GM19025 (cell line): ENCODE measurements around the gene PDIA6.

Source experiments
- ATAC-seq: cut with Tn5 transposase; IDR thresholded peaks from one replicate; pipeline ENCODE4 v1.9.1; 2021; ENCODE audit warnings: mild to moderate bottlenecking, low read depth, moderate library complexity; ENCODE audit not compliant: unreplicated experiment

The PDIA6 gene

DNA sequence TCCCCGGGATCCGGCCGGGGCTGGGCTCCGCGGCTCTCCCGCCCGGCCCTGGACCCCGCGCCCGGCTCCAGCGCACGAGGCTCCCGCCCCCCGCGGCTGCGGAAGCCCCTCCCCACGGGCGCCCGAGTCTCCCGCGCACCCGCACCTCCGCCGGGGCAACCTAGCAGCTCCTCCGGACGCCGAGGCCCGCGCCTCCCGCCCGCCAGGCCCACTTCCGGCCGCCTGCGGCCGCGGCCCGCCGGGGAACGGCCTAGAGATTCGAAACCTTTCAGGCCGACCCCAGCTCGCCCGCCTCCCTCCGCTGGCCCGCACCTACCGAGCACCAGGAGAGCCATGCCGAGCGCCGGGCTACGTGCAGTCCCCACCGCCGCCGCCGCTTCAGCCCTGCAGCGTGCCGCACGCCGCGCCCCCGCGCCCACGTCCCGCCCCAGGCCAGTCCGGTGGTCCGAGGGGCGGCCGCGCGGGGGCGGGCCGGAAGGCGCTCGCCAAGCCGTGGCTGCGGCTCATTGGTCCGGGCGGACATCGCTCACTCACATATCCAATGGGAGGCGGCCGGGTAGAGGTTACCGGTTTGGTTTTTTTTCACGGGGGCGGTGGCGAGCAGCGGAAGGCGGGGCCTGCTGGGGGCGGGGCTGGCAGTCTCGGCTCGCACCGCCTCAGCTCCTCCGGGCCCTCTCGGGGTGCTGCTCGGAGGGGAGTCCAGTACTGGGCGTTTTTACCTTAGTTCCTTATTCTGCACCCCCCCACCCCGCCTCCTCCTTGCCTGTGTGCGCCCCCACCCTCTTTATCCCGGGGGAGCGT lies at the start of gene PDIA6:
Gene PDIA6, minus strand, starts transcription at position 424 of the 801 bp plus-strand sequence. Its CDS starts 89 bp downstream, at position 335.
- ATAC-seq, result peak; percentile 87

GRCh38 chr2:10862330-10862729 lies 49.7 kb upstream of the PDIA6 start:
- no peak for ATAC-seq

DNA sequence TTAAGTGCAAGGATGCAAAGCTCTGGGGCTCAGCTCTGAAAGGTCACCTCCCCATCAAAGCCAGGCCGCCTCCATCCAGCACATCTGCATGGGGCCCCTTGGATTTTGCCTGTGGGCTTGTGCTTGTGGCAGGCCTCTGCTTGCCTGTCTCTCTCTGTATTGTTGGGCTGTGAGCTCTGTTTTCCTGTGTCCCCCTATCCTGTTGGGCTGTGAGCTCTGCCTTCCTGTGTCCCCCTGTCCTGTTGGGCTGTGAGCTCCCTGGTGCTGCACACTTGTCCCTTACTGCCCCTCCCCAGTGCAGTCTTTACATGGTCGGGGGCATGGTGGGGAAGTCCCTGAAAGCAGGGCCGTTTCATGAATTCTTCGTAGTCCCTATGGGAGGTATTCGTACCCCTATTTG lies 49.2 kb upstream of the PDIA6 start:
- ATAC-seq, result no peak

DNA sequence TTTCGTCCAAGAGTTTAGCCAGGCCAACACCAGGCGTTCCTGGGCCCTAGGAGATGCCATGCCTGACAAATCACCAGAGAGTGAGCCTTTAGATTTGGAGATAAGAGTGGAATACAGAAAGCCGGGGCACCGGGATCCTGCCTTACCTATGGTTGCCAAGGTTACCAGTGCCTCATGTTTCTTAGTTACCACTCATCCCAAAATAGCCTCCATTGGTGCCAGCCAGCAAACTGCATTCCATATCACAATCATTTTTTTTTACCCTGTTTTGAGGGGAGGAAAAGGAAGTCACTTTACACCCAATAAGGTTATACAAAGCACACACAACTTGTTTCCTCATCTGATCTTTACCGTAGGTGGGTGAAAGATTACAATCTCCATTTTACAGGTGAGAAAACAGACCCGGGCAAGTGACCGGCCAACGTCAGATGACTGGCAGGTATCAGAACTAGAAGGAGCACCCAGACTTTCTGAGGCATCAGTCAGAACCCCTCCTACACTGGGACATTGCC lies 48.3 kb upstream of the PDIA6 start:
- ATAC-seq, result no peak

DNA sequence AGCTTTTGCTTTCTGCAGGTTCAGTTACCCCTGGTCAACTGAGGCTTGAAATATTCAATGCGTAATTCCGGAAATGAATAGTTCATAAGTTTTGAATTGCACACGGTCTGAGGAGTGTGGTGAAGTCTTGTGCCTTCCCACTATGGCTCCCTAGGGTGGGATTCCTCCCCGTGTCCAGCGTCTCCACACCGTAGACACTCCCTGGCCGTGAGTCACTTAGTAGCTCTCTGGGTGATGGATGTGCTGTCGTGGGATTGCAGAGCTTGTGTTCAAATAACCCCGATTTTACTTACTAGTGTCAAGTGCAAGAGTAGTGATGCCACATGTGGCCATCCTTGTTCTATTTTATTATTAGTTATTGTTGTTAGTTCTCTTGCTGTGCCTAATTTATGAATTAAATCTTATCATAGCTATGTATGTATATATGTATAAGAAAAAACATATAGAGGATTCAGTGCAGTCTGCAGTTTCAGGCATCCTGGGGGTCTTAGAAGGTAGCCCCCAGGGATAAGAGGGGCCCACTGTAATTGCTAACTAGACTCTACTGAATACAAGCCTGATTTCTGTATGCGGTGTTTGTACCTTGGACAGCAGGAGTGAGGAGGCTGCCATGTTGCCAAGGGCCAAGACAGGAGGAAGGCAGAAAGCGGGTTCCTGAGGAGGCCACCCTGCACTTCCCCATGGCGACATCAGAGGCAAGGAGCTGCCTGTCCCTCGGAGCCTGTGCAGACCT lies 47.7 kb upstream of the PDIA6 start:
- ATAC-seq, result no peak

DNA sequence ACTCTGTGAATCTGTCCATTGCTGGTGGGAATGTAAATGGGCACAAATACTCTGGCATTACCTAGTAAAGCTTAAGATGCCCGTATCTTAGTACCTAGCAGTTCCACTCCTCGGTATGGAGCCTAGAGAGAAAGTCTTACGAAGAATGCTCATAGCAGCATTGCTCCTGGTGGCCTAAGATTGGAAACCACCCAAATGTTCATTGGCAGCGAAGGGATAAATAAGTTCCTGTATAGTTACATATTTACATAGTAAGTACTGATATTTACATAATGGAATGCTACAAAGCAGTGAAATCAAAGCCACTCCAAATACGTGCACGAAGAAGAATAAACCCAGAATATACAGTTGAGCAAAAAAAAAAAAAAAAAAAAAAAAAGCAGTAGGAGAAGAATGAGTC lies 46.7 kb upstream of the PDIA6 start:
- no peak for ATAC-seq

GRCh38 chr2:10848541-10848940 lies 36.0 kb upstream of the PDIA6 start:
- no peak for ATAC-seq

GRCh38 chr2:10847008-10847407 lies 34.4 kb upstream of the PDIA6 start:
- ATAC-seq, result no peak

DNA sequence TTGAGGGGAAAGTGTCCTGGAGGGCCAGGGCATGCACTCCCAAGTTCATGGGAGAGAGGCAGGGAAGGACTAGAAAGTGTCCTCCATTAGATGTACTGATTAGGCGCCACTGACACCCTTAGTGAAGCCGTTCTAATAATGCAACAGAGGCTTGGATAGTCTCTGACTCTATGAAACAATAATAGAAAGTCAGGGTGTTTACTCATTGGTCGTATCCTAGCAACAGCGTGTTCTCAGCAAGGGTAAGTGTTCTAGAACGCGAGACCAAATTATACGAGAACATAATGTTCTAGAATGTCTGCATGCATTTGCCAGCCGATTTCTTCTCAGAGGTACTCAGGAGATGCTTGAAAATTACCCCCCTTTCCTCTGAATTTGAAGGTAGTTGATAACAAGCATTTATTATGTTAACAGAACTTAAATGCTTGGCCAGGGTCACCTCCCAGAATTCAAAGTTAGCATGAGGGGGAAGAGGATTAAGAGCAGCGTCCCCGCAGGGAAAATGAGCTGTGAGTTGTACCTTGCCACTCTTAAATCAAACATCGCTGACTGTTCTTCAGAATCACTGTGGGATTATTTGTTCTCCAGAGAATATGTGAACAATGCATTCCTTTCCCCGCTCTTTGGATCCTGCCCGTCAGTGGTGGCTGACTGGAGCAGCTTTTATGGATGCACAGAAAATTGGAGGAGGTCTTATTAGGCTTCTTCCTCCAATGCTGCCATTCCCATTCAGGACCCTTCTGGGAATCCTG lies 33.7 kb upstream of the PDIA6 start:
- no peak for ATAC-seq

DNA sequence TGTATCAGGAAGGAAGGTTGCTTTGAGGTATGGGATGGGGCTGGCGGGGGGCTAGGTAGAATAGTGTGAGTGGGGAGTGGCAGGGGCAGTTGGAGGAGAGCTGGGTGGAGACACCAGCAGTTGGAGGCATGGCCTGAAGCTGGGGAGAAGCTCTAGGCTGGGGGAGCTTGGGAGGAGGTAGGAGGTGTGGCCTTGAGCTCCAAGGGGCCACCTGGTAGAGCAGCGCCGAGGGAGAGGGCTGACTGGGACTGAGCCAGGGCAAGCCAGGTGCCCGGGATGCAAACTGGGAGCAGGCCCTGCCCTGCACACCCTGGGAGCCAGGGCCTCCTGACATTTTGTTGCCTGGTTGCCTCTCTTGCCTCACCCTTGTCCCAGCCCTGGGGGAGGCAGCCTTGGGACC lies 33.1 kb upstream of the PDIA6 start:
- ATAC-seq, result no peak

GRCh38 chr2:10844097-10844496 lies 31.5 kb upstream of the PDIA6 start:
- no peak for ATAC-seq

- no peak for ATAC-seq
Observed at GRCh38 chr2:10842506-10842905, 29.9 kb upstream of the PDIA6 start.

DNA sequence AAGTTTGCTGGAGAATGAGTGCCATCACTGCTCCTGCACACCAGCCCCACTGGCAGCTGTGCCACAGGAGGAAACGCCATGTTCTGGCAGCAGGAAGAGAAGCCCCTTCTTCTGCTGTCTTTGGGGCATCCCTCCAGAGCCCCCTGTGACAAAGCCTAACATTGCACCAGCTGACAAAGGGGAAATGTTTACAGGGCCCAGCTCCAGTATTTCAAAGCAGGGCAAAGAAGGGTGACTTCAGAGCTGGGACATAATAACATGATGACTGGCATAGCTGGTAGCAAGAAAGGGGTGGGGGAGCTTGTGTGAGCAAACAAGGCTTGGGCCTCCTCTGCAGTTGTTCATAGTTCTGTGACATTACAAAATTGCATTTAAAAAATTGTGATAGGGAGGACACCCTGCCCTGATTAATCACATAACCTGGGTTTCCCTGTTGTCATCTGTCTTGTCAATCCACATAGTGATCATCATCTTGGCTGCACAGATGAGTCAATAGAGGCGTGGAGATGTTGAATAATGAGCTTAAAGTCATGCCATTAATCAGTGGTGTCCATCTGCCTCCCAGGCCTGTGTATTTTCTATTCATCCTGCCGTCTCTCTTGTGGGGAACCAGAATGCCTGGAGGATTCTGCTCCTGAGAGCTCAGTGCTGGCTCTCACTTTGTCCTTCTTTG lies 29.1 kb upstream of the PDIA6 start:
- ATAC-seq, result no peak

DNA sequence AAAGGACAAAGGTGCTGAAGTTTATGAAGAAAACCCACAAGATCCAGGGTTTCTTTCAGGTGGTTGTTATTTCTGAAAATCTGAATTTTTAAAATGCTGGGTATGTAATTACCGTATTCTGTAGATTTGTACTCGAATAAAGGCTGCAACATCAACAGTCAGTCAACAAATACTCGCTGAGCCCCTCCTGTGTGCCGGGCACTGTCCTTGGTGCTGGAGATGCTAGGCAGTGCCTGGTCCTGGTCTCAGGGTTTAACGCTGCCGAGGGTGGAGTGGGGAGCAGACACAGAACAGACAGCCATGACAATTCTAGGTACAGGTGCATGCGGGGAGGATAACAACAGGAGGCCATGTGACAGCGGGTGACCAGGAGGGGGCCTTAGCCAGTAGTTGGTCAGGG lies 27.2 kb upstream of the PDIA6 start:
- ATAC-seq, result no peak

- ATAC-seq, result no peak
Observed at GRCh38 chr2:10838734-10839133, 26.1 kb upstream of the PDIA6 start.

DNA sequence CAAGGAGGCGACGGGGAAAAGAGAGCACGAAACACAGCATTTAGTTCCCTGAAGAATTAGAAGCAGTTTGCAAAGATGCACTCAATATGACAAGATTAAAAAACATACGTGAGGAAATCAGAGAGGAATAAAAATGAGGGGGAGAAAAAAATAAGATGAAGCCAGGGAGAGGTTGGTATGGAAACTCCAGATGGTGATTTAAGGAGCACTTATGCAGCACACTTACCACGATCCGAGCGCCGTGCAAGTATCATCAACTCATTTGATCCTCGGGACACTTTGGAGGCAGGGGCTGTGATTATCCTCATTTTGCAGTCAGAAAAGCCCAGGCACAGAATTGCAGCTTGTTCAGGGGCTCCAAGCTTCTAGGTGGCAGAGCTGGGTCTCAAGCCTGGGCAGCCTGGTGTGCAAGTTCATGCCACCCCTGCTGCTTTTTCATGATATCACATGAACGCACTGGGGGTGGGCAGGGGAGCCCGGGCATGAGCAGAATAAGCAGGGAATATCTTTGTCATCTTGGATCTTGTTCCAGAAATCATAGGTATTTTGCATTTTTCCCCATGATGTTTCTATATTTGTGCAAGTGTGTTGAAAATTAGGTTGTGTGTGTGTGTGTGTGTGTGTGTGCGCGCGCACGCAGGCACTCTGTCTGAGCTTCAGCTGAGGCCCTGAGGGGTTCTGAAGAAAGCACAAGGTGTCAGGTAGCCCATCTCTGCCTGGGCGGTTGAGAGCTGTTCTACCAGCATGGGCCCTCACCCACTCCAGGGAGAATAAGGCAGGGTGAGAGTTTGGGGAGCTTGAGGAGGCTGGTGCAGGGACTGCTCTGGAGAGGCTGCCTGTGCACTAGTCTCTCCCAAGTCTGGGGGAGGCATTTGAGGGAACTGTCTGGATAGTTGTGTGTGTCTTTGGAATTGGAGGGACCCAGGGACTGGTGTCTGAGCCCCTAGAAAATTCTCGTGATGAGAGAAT lies 25.0 kb upstream of the PDIA6 start:
- ATAC-seq, result no peak

GRCh38 chr2:10835052-10835970 lies 22.7 kb upstream of the PDIA6 start:
- ATAC-seq, result peak; percentile 81

DNA sequence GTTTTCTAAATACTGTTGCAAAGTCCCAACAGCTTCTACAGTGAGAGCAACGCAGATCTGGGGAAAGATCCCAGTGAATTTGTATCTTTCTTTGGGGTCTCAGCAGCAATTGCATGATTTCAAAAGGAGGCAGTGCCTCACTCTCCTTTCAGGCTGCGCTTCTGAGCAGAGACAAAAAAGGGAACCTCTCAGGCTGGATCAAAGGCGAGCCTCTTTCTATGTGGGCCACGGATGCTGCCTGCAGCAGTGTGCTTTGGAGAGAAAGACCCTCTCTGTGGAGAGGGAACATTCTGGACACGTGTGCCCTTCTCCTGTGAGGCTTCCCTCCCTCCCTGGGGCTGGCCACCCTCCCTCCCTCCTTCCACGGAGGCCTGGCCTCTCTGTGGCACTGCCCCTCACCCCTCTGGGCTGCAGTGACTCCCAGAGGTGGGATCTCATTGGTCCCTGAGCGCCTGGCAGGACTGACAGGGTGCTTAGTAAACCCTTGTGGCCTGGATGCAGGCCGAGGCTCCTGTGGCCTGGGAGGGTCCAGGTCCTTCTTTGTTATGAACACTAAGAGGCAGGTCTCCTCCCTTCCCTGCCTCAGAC lies 21.6 kb upstream of the PDIA6 start:
- no peak for ATAC-seq
